Adrenal gland (tissue), 12 donors: Measurements from ENCODE around the gene PRSS2. TPM values are rescaled to one million over a fixed set of nuclear protein-coding genes. Genes with fewer than 3 reads are reported as not detected.

Experiments
- DNase-seq, 7 donors: peaks; one replicate each; pipeline ENCODE4 v3.0.0-alpha.2; 2019 to 2020
- H3K27ac ChIP-seq, 5 donors: fragments of 200-600 bp; sonication (generic) in 4 of 5; 1 replicate in 3 of 5; 2 replicates in 2 of 5; pipeline versions ENCODE4 v1.5.1 to v1.8.0; 2016 to 2020; ENCODE audit warnings: mild to moderate bottlenecking in 1 of 5
- H3K27me3 ChIP-seq: fragments of 200-600 bp; 2 replicates; pipeline ENCODE4 v1.8.0; 2021
- H3K36me3 ChIP-seq, 2 donors: fragments of 200-600 bp; replicated peaks in 1 of 2; 1 replicate in 1 of 2; 2 replicates in 1 of 2; pipeline versions ENCODE4 v1.5.1 to v1.8.0; 2018 to 2022
- H3K4me1 ChIP-seq, 2 donors: fragments of 200-600 bp; replicated peaks in 1 of 2; 1 replicate in 1 of 2; 2 replicates in 1 of 2; pipeline versions ENCODE4 v1.5.1 to v1.8.0; 2018 to 2021
- H3K4me3 ChIP-seq, 4 donors: fragments of 200-600 bp; sonication (generic) in 3 of 4; one replicate each; pipeline ENCODE4 v1.5.1; 2016 to 2018
- H3K9me3 ChIP-seq, 3 donors: fragments of 200-600 bp; sonication (generic) in 1 of 3; replicated peaks in 1 of 3; 1 replicate in 2 of 3; 2 replicates in 1 of 3; pipeline versions ENCODE4 v1.5.1 to v1.8.0; 2016 to 2021
- CTCF ChIP-seq, 6 experiments: fragments of 450-650 bp in 4 of 6; fragments of 200-600 bp in 2 of 6; sonication (generic) in 1 of 6; IDR thresholded peaks; 1 replicate in 5 of 6; 2 replicates in 1 of 6; pipeline versions ENCODE4 v1.5.1 to v1.8.0; 2016 to 2021; ENCODE audit warnings: antibody characterized with exemption in 6 of 6, mild to moderate bottlenecking in 2 of 6, moderate library complexity in 1 of 6
- POLR2A ChIP-seq, 2 donors: fragments of 450-650 bp; IDR thresholded peaks; one replicate each; pipeline ENCODE4 v1.6.1; 2017; ENCODE audit warnings: antibody characterized with exemption in 2 of 2, mild to moderate bottlenecking in 2 of 2, moderate library complexity in 1 of 2
- WGBS, 4 donors: extraction: QIAGEN DNeasy Blood & Tissue Kit in 2 of 4; methylation state at CpG; one replicate each; pipeline versions ENCODE4 v1.1.5 to v1.1.7; 2013 to 2017; 5-methylcytosine and 5-hydroxymethylcytosine counted together
- intact Hi-C, 2 donors: fragments of 100-400 bp; cut with DNase I; formaldehyde crosslinking; loops; one replicate each; pipeline versions ENCODE4 v1.14.1 to v1.15.0; 2022 to 2023
- polyA plus RNA-seq, 3 donors: library from polyadenylated mRNA; stranded (reverse); fragments of 200-250 nt in 2 of 3; fragments of 350-450 nt in 1 of 3; fragmentation: Illumina TruSeq in 1 of 3; extraction: RNeasy Lipid Tissue Mini Kit (QIAGEN cat#74804) in 1 of 3; gene quantifications; one replicate each; pipeline ENCODE4 v1.2.3, GENCODE V29; 2013 to 2014
- total RNA-seq, 9 donors: library from RNA; depleted of rRNA in 4 of 9; stranded (reverse); fragments of >200 nt in 4 of 9; fragments of 120-200 nt in 1 of 9; fragmentation: NEBNext Ultra II Directional in 1 of 9; extraction: Animal tissue kit (Norgen Biotek cat#: 25700) in 1 of 9; gene quantifications; one replicate each; pipeline versions ENCODE4 v1.1.0 to v1.2.4, GENCODE V29; 2013 to 2023
- donor health status: healthy with polysubstance abuse.
- donor health status: Bipolar disorder and iron deficiency.
- donor health status: DM: yes; HTN: yes; CAD: no.
- donor health status: DM: no; HTN: no; CAD: no.
- donor health status: DM: no; HTN: no; CAD: no.
- donor health status: DM: yes; HTN: yes; CAD: no.

PRSS2 gene
- total and polyA plus RNA-seq, 12 donors, result 2.8 to 43.4 (median 4.8) TPM; not detected in 7

- Histone ChIP-seq H3K9me3 (no peaks in the 10 kb centered on the region), H3K4me3 (no peak overlapping the region), H3K27me3 (peaks cover 22% of the 10 kb centered on the region), H3K4me1 (no peaks in the 10 kb centered on the region), H3K36me3 (no peaks in the 10 kb centered on the region), H3K27ac (no peak overlapping the region)
- 19 to 47% (median 36%) methylated on average over 1 of the region's 1 CpG for WGBS, 4 donors
- no peak for TF ChIP-seq POLR2A (IDR thresholded peaks at IDR 0.05)
- no peak for TF ChIP-seq CTCF (IDR thresholded peaks at IDR 0.05)
- DNase-seq, result no peak
- intact Hi-C loops, result no loop called here
Observed at GRCh38 chr7:142813699-142814098, 42.9 kb downstream of the PRSS2 start.

GRCh38 chr7:142814451-142814850, 43.7 kb downstream of the PRSS2 start:
- Histone ChIP-seq H3K4me3 (no peak overlapping the region), H3K27ac (no peak overlapping the region), H3K4me1 (no peaks in the 10 kb centered on the region), H3K9me3 (no peaks in the 10 kb centered on the region), H3K27me3 (peaks cover 22% of the 10 kb centered on the region), H3K36me3 (no peaks in the 10 kb centered on the region)
- DNase-seq, result no peak
- TF ChIP-seq CTCF (IDR thresholded peaks at IDR 0.05), result no peak
- no peak for TF ChIP-seq POLR2A (IDR thresholded peaks at IDR 0.05)
- 57 to 79% (median 64%) methylated on average over 2 of the region's 2 CpGs for WGBS, 4 donors
- intact Hi-C loops, result no loop called here

GRCh38 chr7:142815134-142815533, 44.4 kb downstream of the PRSS2 start:
- Histone ChIP-seq H3K4me3 (no peak overlapping the region), H3K9me3 (no peaks in the 10 kb centered on the region), H3K27ac (no peak overlapping the region), H3K36me3 (no peaks in the 10 kb centered on the region), H3K4me1 (no peaks in the 10 kb centered on the region), H3K27me3 (peaks cover 22% of the 10 kb centered on the region)
- WGBS, 4 donors, result 64 to 77% (median 72%) methylated on average over 3 of the region's 3 CpGs
- DNase-seq, result no peak
- TF ChIP-seq POLR2A (IDR thresholded peaks at IDR 0.05), result no peak
- TF ChIP-seq CTCF (IDR thresholded peaks at IDR 0.05), result no peak
- intact Hi-C loops, result no loop called here

GRCh38 chr7:142817506-142817905, 46.7 kb downstream of the PRSS2 start:
- Histone ChIP-seq H3K9me3 (no peaks in the 10 kb centered on the region), H3K4me3 (no peak overlapping the region), H3K27me3 (peaks cover 7% of the 10 kb centered on the region), H3K4me1 (no peaks in the 10 kb centered on the region), H3K36me3 (no peaks in the 10 kb centered on the region), H3K27ac (no peak overlapping the region)
- no peak for DNase-seq
- intact Hi-C loops, result no loop called here
- WGBS, 4 donors, result 61 to 69% (median 64%) methylated on average over 2 of the region's 2 CpGs
- no peak for TF ChIP-seq POLR2A (IDR thresholded peaks at IDR 0.05)
- TF ChIP-seq CTCF (IDR thresholded peaks at IDR 0.05), result no peak
